ENCODE measurements around the gene GSTO2.
"Not testable (repeated sequence)": the region's sequence is repeated elsewhere in the genome, so short reads cannot be mapped to it uniquely, and the experiment has no call there.

DNA sequence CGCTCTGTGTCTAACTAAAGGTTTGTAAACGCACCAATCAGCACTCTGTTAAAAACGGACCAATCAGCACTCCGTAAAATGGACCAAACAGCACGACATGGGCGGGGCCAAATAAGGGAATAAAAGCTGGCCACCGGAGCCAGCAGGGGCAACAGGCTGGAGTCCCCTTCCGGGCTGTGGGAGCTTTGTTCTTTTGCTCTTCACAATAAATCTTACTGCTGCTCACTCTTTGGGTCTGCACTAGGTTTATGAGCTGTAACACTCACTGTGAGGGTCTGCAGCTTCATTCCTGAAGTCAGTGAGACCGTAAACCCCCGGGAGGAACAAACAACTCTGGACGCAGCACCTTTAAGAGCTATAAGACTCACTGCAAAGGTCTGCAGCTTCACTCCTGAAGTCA, 20.1 kb upstream of the GSTO2 start:
- TF ChIP-seq POLR2AphosphoS5 (IDR thresholded peaks at IDR 0.05), result not testable (repeated sequence)
- TF ChIP-seq, protein P1, sequence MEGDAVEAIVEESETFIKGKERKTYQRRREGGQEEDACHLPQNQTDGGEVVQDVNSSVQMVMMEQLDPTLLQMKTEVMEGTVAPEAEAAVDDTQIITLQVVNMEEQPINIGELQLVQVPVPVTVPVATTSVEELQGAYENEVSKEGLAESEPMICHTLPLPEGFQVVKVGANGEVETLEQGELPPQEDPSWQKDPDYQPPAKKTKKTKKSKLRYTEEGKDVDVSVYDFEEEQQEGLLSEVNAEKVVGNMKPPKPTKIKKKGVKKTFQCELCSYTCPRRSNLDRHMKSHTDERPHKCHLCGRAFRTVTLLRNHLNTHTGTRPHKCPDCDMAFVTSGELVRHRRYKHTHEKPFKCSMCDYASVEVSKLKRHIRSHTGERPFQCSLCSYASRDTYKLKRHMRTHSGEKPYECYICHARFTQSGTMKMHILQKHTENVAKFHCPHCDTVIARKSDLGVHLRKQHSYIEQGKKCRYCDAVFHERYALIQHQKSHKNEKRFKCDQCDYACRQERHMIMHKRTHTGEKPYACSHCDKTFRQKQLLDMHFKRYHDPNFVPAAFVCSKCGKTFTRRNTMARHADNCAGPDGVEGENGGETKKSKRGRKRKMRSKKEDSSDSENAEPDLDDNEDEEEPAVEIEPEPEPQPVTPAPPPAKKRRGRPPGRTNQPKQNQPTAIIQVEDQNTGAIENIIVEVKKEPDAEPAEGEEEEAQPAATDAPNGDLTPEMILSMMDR (IDR thresholded peaks at IDR 0.05 in 8 of 11, conservative IDR thresholded peaks at IDR 0.05 in 3 of 11), result not testable (repeated sequence)
